Testis (tissue), 3 donors: ENCODE data around the gene FOXR1. TPM values are rescaled to one million over a fixed set of nuclear protein-coding genes. Genes with fewer than 3 reads are reported as not detected.
"Not testable (repeated sequence)": the region's sequence is repeated elsewhere in the genome, so short reads cannot be mapped to it uniquely, and the experiment has no call there.

Experiments used
- DNase-seq: peaks from one replicate; pipeline ENCODE4 v3.0.0-alpha.2; 2019
- H3K27ac ChIP-seq, 2 donors: fragments of 200-600 bp; sonication (generic); one replicate each; pipeline ENCODE4 v1.5.1; 2019
- H3K27me3 ChIP-seq: fragments of 200-600 bp; sonication (generic); one replicate; pipeline ENCODE4 v1.5.1; 2019
- H3K36me3 ChIP-seq: fragments of 200-600 bp; sonication (generic); one replicate; pipeline ENCODE4 v1.5.1; 2017; ENCODE audit warnings: low read depth; ENCODE audit errors: missing control alignments
- H3K4me1 ChIP-seq: fragments of 200-600 bp; sonication (generic); one replicate; pipeline ENCODE4 v1.5.1; 2019
- H3K4me3 ChIP-seq, 2 donors: fragments of 200-600 bp; sonication (generic); one replicate each; pipeline ENCODE4 v1.5.1; 2017 to 2019
- H3K9me3 ChIP-seq: fragments of 200-600 bp; sonication (generic); one replicate; pipeline ENCODE4 v1.5.1; 2017
- POLR2A ChIP-seq: fragments of 450-650 bp; IDR thresholded peaks from one replicate; pipeline ENCODE4 v1.6.1; 2017; ENCODE audit warnings: antibody characterized with exemption, mild to moderate bottlenecking, moderate library complexity
- WGBS, 2 donors: methylation state at CpG; one replicate each; pipeline ENCODE4 v1.1.5; 2018; 5-methylcytosine and 5-hydroxymethylcytosine counted together
- intact Hi-C: fragments of 100-400 bp; cut with DNase I; formaldehyde crosslinking; loops from one replicate; pipeline ENCODE4 v1.15.1; 2023; ENCODE audit warnings: low total_unique reads
- polyA plus RNA-seq: library from polyadenylated mRNA; stranded (reverse); fragments of 350-450 nt; fragmentation: Illumina TruSeq; extraction: RNeasy Lipid Tissue Mini Kit (QIAGEN cat#74804); gene quantifications from one replicate; pipeline ENCODE4 v1.2.3, GENCODE V29; 2014; ENCODE audit warnings: low read depth, low replicate concordance; ENCODE audit not compliant: insufficient read depth
- total RNA-seq, 2 donors: library from RNA; depleted of rRNA; stranded (reverse); fragments of >200 nt; gene quantifications; one replicate each; pipeline ENCODE4 v1.2.3, GENCODE V29; 2016
- TF ChIP-seq, protein P1 (sequence below), 3 experiments: fragments of 450-650 bp in 2 of 3; fragments of 200-600 bp in 1 of 3; sonication (generic) in 1 of 3; IDR thresholded peaks; one replicate each; pipeline ENCODE4 v1.5.1; 2016 to 2019; ENCODE audit warnings: antibody characterized with exemption in 3 of 3, mild to moderate bottlenecking in 2 of 3, moderate library complexity in 1 of 3

Gene FOXR1
- total and polyA plus RNA-seq, 3 donors from 2014 or later: 5.0 to 8.9 (median 7.3) TPM

- Histone ChIP-seq H3K27ac (no peak overlapping the region), H3K36me3 (no peaks in the 10 kb centered on the region), H3K4me3 (no peak overlapping the region), H3K4me1 (no peaks in the 10 kb centered on the region), H3K27me3 (no peaks in the 10 kb centered on the region), H3K9me3 (no peaks in the 10 kb centered on the region)
- DNase-seq: no peak
- intact Hi-C loops: loop anchor here (10.0 kb wide), 1 partner anchor 273 kb away; no protein-coding TSS in a partner anchor
- TF ChIP-seq, protein P1, sequence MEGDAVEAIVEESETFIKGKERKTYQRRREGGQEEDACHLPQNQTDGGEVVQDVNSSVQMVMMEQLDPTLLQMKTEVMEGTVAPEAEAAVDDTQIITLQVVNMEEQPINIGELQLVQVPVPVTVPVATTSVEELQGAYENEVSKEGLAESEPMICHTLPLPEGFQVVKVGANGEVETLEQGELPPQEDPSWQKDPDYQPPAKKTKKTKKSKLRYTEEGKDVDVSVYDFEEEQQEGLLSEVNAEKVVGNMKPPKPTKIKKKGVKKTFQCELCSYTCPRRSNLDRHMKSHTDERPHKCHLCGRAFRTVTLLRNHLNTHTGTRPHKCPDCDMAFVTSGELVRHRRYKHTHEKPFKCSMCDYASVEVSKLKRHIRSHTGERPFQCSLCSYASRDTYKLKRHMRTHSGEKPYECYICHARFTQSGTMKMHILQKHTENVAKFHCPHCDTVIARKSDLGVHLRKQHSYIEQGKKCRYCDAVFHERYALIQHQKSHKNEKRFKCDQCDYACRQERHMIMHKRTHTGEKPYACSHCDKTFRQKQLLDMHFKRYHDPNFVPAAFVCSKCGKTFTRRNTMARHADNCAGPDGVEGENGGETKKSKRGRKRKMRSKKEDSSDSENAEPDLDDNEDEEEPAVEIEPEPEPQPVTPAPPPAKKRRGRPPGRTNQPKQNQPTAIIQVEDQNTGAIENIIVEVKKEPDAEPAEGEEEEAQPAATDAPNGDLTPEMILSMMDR (IDR thresholded peaks at IDR 0.05): no peak
- TF ChIP-seq POLR2A: no peak
- WGBS, 2 donors: 79 to 80% methylated on average over 11 of the region's 11 CpGs
These were observed 14.0 kb upstream of the FOXR1 start for GRCh38 chr11:118957549-118957948.

- no peak for DNase-seq
- no peaks in the 10 kb centered on the region for H3K27me3 ChIP-seq
- no peaks in the 10 kb centered on the region for H3K36me3 ChIP-seq
- intact Hi-C loops: loop anchor here (10.0 kb wide), 1 partner anchor 273 kb away; no protein-coding TSS in a partner anchor
- H3K4me1 ChIP-seq: no peaks in the 10 kb centered on the region
- H3K27ac ChIP-seq: no peak overlapping the region
- 85 to 91% methylated on average over 3 to 8 of the region's 8 CpGs for WGBS, 2 donors
- H3K4me3 ChIP-seq: no peak overlapping the region
- H3K9me3 ChIP-seq: no peaks in the 10 kb centered on the region
- no peak for TF ChIP-seq POLR2A
- TF ChIP-seq, protein P1 (IDR thresholded peaks at IDR 0.05): no peak
These were observed 13.6 kb upstream of the FOXR1 start for GRCh38 chr11:118957968-118958367.

GRCh38 chr11:118958577-118958976, 13.0 kb upstream of the FOXR1 start:
- Histone ChIP-seq H3K4me1 (no peaks in the 10 kb centered on the region), H3K27ac (no peak overlapping the region), H3K27me3 (no peaks in the 10 kb centered on the region), H3K9me3 (no peaks in the 10 kb centered on the region), H3K36me3 (no peaks in the 10 kb centered on the region), H3K4me3 (no peak overlapping the region)
- TF ChIP-seq, protein P1 (IDR thresholded peaks at IDR 0.05): no peak
- intact Hi-C loops: loop anchor here (10.0 kb wide), 1 partner anchor 274 kb away; no protein-coding TSS in a partner anchor
- WGBS, 2 donors: 77 to 86% methylated on average over 2 of the region's 2 CpGs
- DNase-seq: no peak

GRCh38 chr11:118961189-118961588, 10.4 kb upstream of the FOXR1 start:
- H3K27ac ChIP-seq: no peak overlapping the region
- DNase-seq: no peak
- intact Hi-C loops: no loop called here
- 91% methylated on average over 5 of the region's 5 CpGs; no CpG with 5 or more reads in 1 of the 2 donors for WGBS, 2 donors
- H3K4me1 ChIP-seq: no peaks in the 10 kb centered on the region
- no peaks in the 10 kb centered on the region for H3K27me3 ChIP-seq
- H3K36me3 ChIP-seq: no peaks in the 10 kb centered on the region
- H3K9me3 ChIP-seq: no peaks in the 10 kb centered on the region
- no peak for TF ChIP-seq POLR2A
- TF ChIP-seq, protein P1 (IDR thresholded peaks at IDR 0.05): no peak
- no peak overlapping the region for H3K4me3 ChIP-seq

DNA sequence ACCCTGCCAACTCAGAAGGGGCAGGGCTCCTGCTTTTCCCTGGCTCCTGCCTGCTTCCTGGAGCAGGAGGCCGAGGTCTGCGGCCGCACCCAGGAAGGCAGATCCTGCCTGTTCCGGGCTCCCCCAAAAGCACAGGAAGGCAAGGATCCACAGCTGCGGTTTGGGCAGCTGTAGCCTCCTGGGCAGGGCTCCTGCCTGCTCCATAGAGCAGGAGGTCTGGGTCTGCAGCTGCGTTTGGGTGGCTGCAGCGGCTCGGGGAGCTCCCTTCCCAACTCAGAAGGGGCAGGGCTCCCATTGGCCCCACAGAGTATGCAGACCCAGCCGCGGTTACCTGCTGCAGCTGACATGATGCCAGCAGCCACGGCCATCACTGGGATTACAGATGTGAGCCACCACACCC, 10.0 kb upstream of the FOXR1 start:
- WGBS, 2 donors: 70 to 77% methylated on average over 4 to 7 of the region's 11 CpGs
- TF ChIP-seq POLR2A: no peak
- TF ChIP-seq, protein P1 (IDR thresholded peaks at IDR 0.05): no peak
- Histone ChIP-seq H3K4me3 (no peak overlapping the region), H3K27me3 (no peaks in the 10 kb centered on the region), H3K27ac (no peak overlapping the region), H3K36me3 (no peaks in the 10 kb centered on the region), H3K9me3 (no peaks in the 10 kb centered on the region), H3K4me1 (no peaks in the 10 kb centered on the region)
- intact Hi-C loops: no loop called here
- no peak for DNase-seq

GRCh38 chr11:118969508-118969907, 2.1 kb upstream of the FOXR1 start:
- H3K9me3 ChIP-seq, H3K36me3 ChIP-seq, H3K4me1 ChIP-seq, DNase-seq, H3K27me3 ChIP-seq, H3K4me3 ChIP-seq, intact Hi-C loops, H3K27ac ChIP-seq: not testable (repeated sequence)
- WGBS, 2 donors: 90 to 95% methylated on average over 2 of the region's 2 CpGs
